Calu3 (cell line): ENCODE results near the gene CEP250. TPM values are rescaled to one million over a fixed set of nuclear protein-coding genes. Genes with fewer than 3 reads are reported as not detected.
"Not testable (repeated sequence)": the region's sequence is repeated elsewhere in the genome, so short reads cannot be mapped to it uniquely, and the experiment has no call there.

Experiments
- BruUV-seq: library from RNA; stranded (reverse); fragments of 400-500 nt; replicated peaks from 2 replicates; lab custom pipeline; 2021; lab: Mats Ljungman, UMichigan
- CTCF ChIA-PET: fragments of 300-600 bp; sonication (Branson Sonifier 250); formaldehyde crosslinking; loops from one replicate; lab custom pipeline; 2022; ENCODE audit warnings: antibody characterized with exemption; lab: Charles Lee
- DNase-seq: peaks from one replicate; pipeline ENCODE4 v3.0.0; 2022
- H3K27ac Mint-ChIP-seq: one replicate; pipeline ENCODE4 v1.8.0; 2022; ENCODE audit warnings: mixed read lengths; ENCODE audit not compliant: unreplicated experiment
- H3K27me3 Mint-ChIP-seq: one replicate; pipeline ENCODE4 v1.8.0; 2022; ENCODE audit warnings: mixed read lengths; ENCODE audit not compliant: unreplicated experiment
- H3K36me3 Mint-ChIP-seq: one replicate; pipeline ENCODE4 v1.8.0; 2022; ENCODE audit warnings: mild to moderate bottlenecking, moderate library complexity, mixed read lengths; ENCODE audit not compliant: insufficient read depth, unreplicated experiment
- H3K4me1 Mint-ChIP-seq: one replicate; pipeline ENCODE4 v1.8.0; 2022; ENCODE audit warnings: mild to moderate bottlenecking, low read depth, mixed read lengths; ENCODE audit not compliant: unreplicated experiment
- H3K4me3 Mint-ChIP-seq: one replicate; pipeline ENCODE4 v1.8.0; 2022; ENCODE audit warnings: mild to moderate bottlenecking, low read depth, moderate library complexity, mixed read lengths; ENCODE audit not compliant: unreplicated experiment
- H3K9me3 Mint-ChIP-seq: one replicate; pipeline ENCODE4 v1.8.0; 2022; ENCODE audit warnings: low read depth, mixed read lengths; ENCODE audit not compliant: unreplicated experiment
- CTCF ChIP-seq: fragments of 200-600 bp; IDR thresholded peaks from one replicate; pipeline ENCODE4 v1.8.0; 2022; ENCODE audit warnings: antibody characterized with exemption; ENCODE audit not compliant: unreplicated experiment
- intact Hi-C: fragments of 100-400 bp; cut with micrococcal nuclease; formaldehyde crosslinking; loops from one replicate; pipeline ENCODE4 v1.10.0; 2022; ENCODE audit not compliant: unreplicated experiment
- total RNA-seq: library from RNA; stranded (reverse); gene quantifications from 2 replicates; pipeline ENCODE4 v1.2.3, GENCODE V29; 2022

CEP250 gene
- total RNA-seq, 1 experiment from 2014 or later, result 61.0 TPM

GRCh38 chr20:35448788-35449373 is 6.5 kb upstream of the CEP250 start:
- Mint-ChIP-seq H3K36me3 (peaks cover 9% of the 10 kb centered on the region), H3K4me3 (no peak overlapping the region), H3K27ac (no peak overlapping the region), H3K4me1 (peaks cover 9% of the 10 kb centered on the region), H3K27me3 (no peaks in the 10 kb centered on the region), H3K9me3 (no peaks in the 10 kb centered on the region)
- BruUV-seq, result no TSS peak
- TF ChIP-seq CTCF, result no peak
- no peak for DNase-seq
- intact Hi-C loops, result no loop called here
- CTCF ChIA-PET, result no interaction called here

- H3K4me1 Mint-ChIP-seq, H3K27me3 Mint-ChIP-seq, H3K9me3 Mint-ChIP-seq, DNase-seq, intact Hi-C loops, BruUV-seq, H3K4me3 Mint-ChIP-seq, H3K27ac Mint-ChIP-seq: not testable (repeated sequence)
- CTCF ChIA-PET, result interaction anchor here (0.6 to 1.0 kb wide), 3 partner anchors 103 to 981 kb away, joined by 3 to 4 read pairs (median 3); no protein-coding TSS in a partner anchor
- peaks cover 15% of the 10 kb centered on the region for H3K36me3 Mint-ChIP-seq
Measured at GRCh38 chr20:35449855-35450254, 5.5 kb upstream of the CEP250 start.

GRCh38 chr20:35451295-35451694 is 4.1 kb upstream of the CEP250 start:
- Mint-ChIP-seq H3K27ac (no peak overlapping the region), H3K4me3 (no peak overlapping the region), H3K36me3 (peaks cover 29% of the 10 kb centered on the region), H3K4me1 (peaks cover 12% of the 10 kb centered on the region), H3K27me3 (no peaks in the 10 kb centered on the region), H3K9me3 (no peaks in the 10 kb centered on the region)
- no TSS peak for BruUV-seq
- intact Hi-C loops, result no loop called here
- CTCF ChIA-PET, result interaction anchor here (0.5 kb wide), 1 partner anchor 30 kb away, joined by 3 read pairs; no protein-coding TSS in a partner anchor
- TF ChIP-seq CTCF, result no peak
- no peak for DNase-seq

GRCh38 chr20:35453647-35454046 is 1.8 kb upstream of the CEP250 start:
- Mint-ChIP-seq H3K27ac (no peak overlapping the region), H3K36me3 (peaks cover 36% of the 10 kb centered on the region), H3K4me1 (peaks cover 11% of the 10 kb centered on the region), H3K27me3 (no peaks in the 10 kb centered on the region), H3K4me3 (peak overlapping the region; percentile 71), H3K9me3 (no peaks in the 10 kb centered on the region)
- CTCF ChIA-PET, result interaction anchor here (0.6 to 1.1 kb wide), 4 partner anchors 150 to 357 kb away, joined by 3 to 7 read pairs (median 4); no protein-coding TSS in a partner anchor
- no peak for TF ChIP-seq CTCF
- BruUV-seq, result no TSS peak
- intact Hi-C loops, result no loop called here
- no peak for DNase-seq

- H3K27me3 Mint-ChIP-seq, BruUV-seq, DNase-seq, intact Hi-C loops, H3K9me3 Mint-ChIP-seq: not testable (repeated sequence)
- CTCF ChIA-PET, result interaction anchor here (0.7 to 1.9 kb wide), 5 partner anchors 9 to 581 kb away, joined by 3 to 7 read pairs (median 4); no protein-coding TSS in a partner anchor
- H3K4me3 Mint-ChIP-seq, result peak overlapping the region; percentile 71
- H3K27ac Mint-ChIP-seq, result peak overlapping the region; percentile 28
- peaks cover 18% of the 10 kb centered on the region for H3K4me1 Mint-ChIP-seq
- H3K36me3 Mint-ChIP-seq, result peaks cover 36% of the 10 kb centered on the region
Measured at GRCh38 chr20:35456700-35457099, 1.3 kb downstream of the CEP250 start.

- peaks cover 36% of the 10 kb centered on the region for H3K36me3 Mint-ChIP-seq
- intact Hi-C loops, BruUV-seq, H3K4me3 Mint-ChIP-seq, H3K27me3 Mint-ChIP-seq, DNase-seq, H3K27ac Mint-ChIP-seq, H3K9me3 Mint-ChIP-seq: not testable (repeated sequence)
- H3K4me1 Mint-ChIP-seq, result peaks cover 18% of the 10 kb centered on the region
- CTCF ChIA-PET, result interaction anchor here (0.8 to 1.9 kb wide), 3 partner anchors 9 to 582 kb away, joined by 3 to 7 read pairs (median 3); no protein-coding TSS in a partner anchor
Measured at GRCh38 chr20:35457539-35457938, 2.1 kb downstream of the CEP250 start.
